ENCODE data around the gene GBE1.
A peak's percentile ranks its signal among the peaks of the same experiment; 100 is the strongest.

The GBE1 gene

GRCh38 chr3:81732642-81733041 lies 28.8 kb downstream of the GBE1 start:
- ChIA-PET CTCF (interaction anchor here (0.5 kb wide), 1 partner anchor 12 kb away, joined by 4 read pairs; no protein-coding TSS in a partner anchor), POLR2A (no interaction called here)
- Histone ChIP-seq H3K27ac (ENCODE audit: extremely low read depth, low read depth, low read length) (no peak overlapping the region), H3K36me3 (ENCODE audit: control insufficient read depth in 2 of 2, insufficient read depth in 1 of 2, low read length in 2 of 2) (no peaks in the 10 kb centered on the region), H3K4me3 (ENCODE audit: low read depth, low read length) (no peak overlapping the region), H3K9me3 (ENCODE audit: control insufficient read depth, insufficient read depth, low read depth, low read length) (no peaks in the 10 kb centered on the region), H3K4me1 (ENCODE audit: control insufficient read depth, insufficient read depth, low read length) (no peaks in the 10 kb centered on the region)
- TF ChIP-seq HOXA7 (CRISPR knock-in tag; IDR thresholded peaks at IDR 0.05; ENCODE audit: borderline replicate concordance) (no peak), FEZF1 (tag by site-specific recombination; IDR thresholded peaks at IDR 0.05) (0 out of 2 replicates have a peak, but pooled peaks have one; percentile 18), ZNF670 (tag by site-specific recombination; IDR thresholded peaks at IDR 0.05; ENCODE audit: low read depth) (no peak), SCRT2 (tag by site-specific recombination; IDR thresholded peaks at IDR 0.05) (peak; percentile 14; the same call in 1 of the 2 replicates), WT1 (tag by site-specific recombination; IDR thresholded peaks at IDR 0.05) (peak; percentile 49; the same call in 1 of the 2 replicates), PRDM6 (tag by site-specific recombination; IDR thresholded peaks at IDR 0.05) (no peak), ZXDB (tag by site-specific recombination; IDR thresholded peaks at IDR 0.05) (0 out of 2 replicates have a peak, but pooled peaks have one; percentile 14)

- Histone ChIP-seq H3K4me3 (ENCODE audit: low read depth, low read length) (no peak overlapping the region), H3K4me1 (ENCODE audit: control insufficient read depth, insufficient read depth, low read length) (no peaks in the 10 kb centered on the region), H3K36me3 (ENCODE audit: control insufficient read depth in 2 of 2, insufficient read depth in 1 of 2, low read length in 2 of 2) (no peaks in the 10 kb centered on the region), H3K9me3 (ENCODE audit: control insufficient read depth, insufficient read depth, low read depth, low read length) (no peaks in the 10 kb centered on the region), H3K27ac (ENCODE audit: extremely low read depth, low read depth, low read length) (no peak overlapping the region)
- POLR2A ChIA-PET: no interaction called here
- CTCF ChIA-PET: no interaction called here
- no peak for TF ChIP-seq ZNF654 (tag by site-specific recombination; IDR thresholded peaks at IDR 0.05; ENCODE audit: low read depth)
- no peak for TF ChIP-seq ZNF629 (tag by site-specific recombination; IDR thresholded peaks at IDR 0.05)
- no peak for TF ChIP-seq FEZF1 (tag by site-specific recombination; IDR thresholded peaks at IDR 0.05)
- no peak for TF ChIP-seq ZEB2 (tag by site-specific recombination; IDR thresholded peaks at IDR 0.05)
- no peak for TF ChIP-seq SP7 (tag by site-specific recombination; IDR thresholded peaks at IDR 0.05)
- no peak for TF ChIP-seq MEIS1 (CRISPR knock-in tag; IDR thresholded peaks at IDR 0.05; ENCODE audit: borderline replicate concordance)
- TF ChIP-seq KLF1 (tag by site-specific recombination; IDR thresholded peaks at IDR 0.05): no peak
Measured at GRCh38 chr3:81728766-81729544, 32.5 kb downstream of the GBE1 start.

DNA sequence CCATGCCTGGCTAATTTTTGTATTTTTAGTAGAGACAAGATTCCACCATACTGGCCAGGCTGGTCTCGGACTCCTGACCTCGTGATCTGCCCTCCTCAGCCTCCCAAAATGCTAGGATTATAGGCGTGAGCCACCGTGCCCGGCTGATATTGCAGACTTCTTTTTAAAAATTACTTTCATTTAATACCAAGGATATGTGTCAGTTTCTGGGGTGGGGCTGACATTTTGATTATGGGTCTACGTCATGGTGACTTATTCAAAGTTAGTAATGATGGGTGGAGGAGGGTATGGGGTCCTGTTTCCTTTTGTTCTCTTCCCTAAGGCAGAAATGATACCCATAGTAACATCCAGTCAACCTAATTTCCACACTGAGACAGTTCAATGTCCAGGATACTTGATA lies 34.7 kb downstream of the GBE1 start:
- H3K36me3 ChIP-seq (ENCODE audit: control insufficient read depth in 2 of 2, insufficient read depth in 1 of 2, low read length in 2 of 2): no peaks in the 10 kb centered on the region
- POLR2A ChIA-PET: no interaction called here
- no peak overlapping the region for H3K27ac ChIP-seq (ENCODE audit: extremely low read depth, low read depth, low read length)
- CTCF ChIA-PET: no interaction called here
- no peak for TF ChIP-seq ZBTB20 (tag by site-specific recombination; IDR thresholded peaks at IDR 0.05)
- no peak for TF ChIP-seq ZNF560 (tag by site-specific recombination; IDR thresholded peaks at IDR 0.05; ENCODE audit: borderline replicate concordance)
- no peak overlapping the region for H3K4me3 ChIP-seq (ENCODE audit: low read depth, low read length)
- H3K4me1 ChIP-seq (ENCODE audit: control insufficient read depth, insufficient read depth, low read length): no peaks in the 10 kb centered on the region
- H3K9me3 ChIP-seq (ENCODE audit: control insufficient read depth, insufficient read depth, low read depth, low read length): no peaks in the 10 kb centered on the region

DNA sequence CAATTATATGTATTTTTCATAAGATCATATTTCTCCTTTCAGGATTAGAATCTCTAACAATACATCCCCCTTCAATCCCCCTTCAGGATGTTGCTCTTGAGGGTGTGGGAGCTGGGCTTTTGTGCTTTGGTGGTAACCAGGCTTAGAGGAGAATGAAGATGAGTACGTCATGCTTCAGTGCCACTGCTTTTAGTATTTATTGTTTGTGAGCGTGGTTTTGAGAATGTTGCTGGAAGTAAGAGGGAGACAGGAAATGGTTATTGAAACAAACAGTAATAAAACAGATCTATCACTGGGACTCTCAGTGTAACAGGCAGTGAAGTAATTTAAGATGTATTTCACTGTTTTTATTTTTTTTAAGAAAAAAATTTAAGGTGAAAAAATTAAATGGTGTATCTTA lies 35.3 kb downstream of the GBE1 start:
- POLR2A ChIA-PET: no interaction called here
- no peaks in the 10 kb centered on the region for H3K4me1 ChIP-seq (ENCODE audit: control insufficient read depth, insufficient read depth, low read length)
- H3K36me3 ChIP-seq (ENCODE audit: control insufficient read depth in 2 of 2, insufficient read depth in 1 of 2, low read length in 2 of 2): no peaks in the 10 kb centered on the region
- H3K4me3 ChIP-seq (ENCODE audit: low read depth, low read length): no peak overlapping the region
- H3K9me3 ChIP-seq (ENCODE audit: control insufficient read depth, insufficient read depth, low read depth, low read length): no peaks in the 10 kb centered on the region
- CTCF ChIA-PET: no interaction called here
- no peak for TF ChIP-seq BCL11B (tag by site-specific recombination; IDR thresholded peaks at IDR 0.05; ENCODE audit: low read depth)
- no peak for TF ChIP-seq ZEB2 (tag by site-specific recombination; IDR thresholded peaks at IDR 0.05)
- TF ChIP-seq ZNF114 (tag by site-specific recombination; IDR thresholded peaks at IDR 0.05): no peak
- TF ChIP-seq ZNF623 (tag by site-specific recombination; IDR thresholded peaks at IDR 0.05): no peak
- TF ChIP-seq YY2 (tag by site-specific recombination; IDR thresholded peaks at IDR 0.05): no peak
- no peak for TF ChIP-seq FEZF1 (tag by site-specific recombination; IDR thresholded peaks at IDR 0.05)
- no peak for TF ChIP-seq ZNF449 (tag by site-specific recombination; IDR thresholded peaks at IDR 0.05)
- no peak for TF ChIP-seq ZNF214 (tag by site-specific recombination; IDR thresholded peaks at IDR 0.05; ENCODE audit: borderline replicate concordance)
- TF ChIP-seq CTCF (tag by site-specific recombination; IDR thresholded peaks at IDR 0.05): no peak
- TF ChIP-seq GFI1B (tag by site-specific recombination; IDR thresholded peaks at IDR 0.05): no peak
- no peak for TF ChIP-seq ZNF138 (tag by site-specific recombination; IDR thresholded peaks at IDR 0.05; ENCODE audit: borderline replicate concordance)
- H3K27ac ChIP-seq (ENCODE audit: extremely low read depth, low read depth, low read length): no peak overlapping the region
